ENCODE results near the gene PHC2. TPM values are rescaled to one million over a fixed set of nuclear protein-coding genes. Genes with fewer than 3 reads are reported as not detected.
"Not testable (repeated sequence)": the region's sequence is repeated elsewhere in the genome, so short reads cannot be mapped to it uniquely, and the experiment has no call there.

Gene PHC2
- total RNA-seq, 4 donors from 2014 or later: 109 to 214 (median 150) TPM

DNA sequence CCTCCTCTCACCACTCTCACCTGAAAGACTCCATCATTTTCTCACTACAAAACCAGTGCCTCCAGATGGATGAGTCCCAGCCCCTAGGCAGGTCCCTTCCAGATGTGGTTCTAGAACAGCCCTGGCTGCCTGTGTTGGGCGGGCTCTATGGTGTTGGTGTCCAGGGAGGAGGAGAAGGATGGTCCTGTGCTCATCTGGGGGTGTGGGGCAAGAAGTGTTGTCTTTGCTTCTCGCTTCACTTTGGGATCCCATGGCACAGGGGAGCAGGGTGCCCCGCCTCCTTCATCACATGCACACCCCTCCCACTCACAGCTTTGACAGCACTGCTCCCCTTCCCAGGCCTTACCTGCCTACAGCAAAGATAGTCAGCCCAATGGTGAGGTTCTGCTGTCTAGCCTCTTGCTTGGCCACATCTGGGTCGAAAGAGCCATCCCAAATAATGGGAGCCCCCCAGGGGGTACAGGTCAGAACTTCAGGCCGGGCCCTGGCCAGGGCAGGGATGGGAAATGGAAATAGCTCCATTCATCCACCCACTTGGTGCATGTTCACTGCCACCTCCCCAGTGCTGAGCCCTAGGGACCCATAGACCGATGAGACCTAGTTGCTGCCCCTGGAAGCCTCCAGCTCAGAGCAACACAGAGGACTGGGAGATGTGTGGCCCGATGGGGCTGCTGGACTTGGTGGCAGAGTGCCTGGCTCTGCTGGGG lies 119.0 kb downstream of the PHC2 start:
- ATAC-seq (ENCODE audit: low FRiP score): no peak

DNA sequence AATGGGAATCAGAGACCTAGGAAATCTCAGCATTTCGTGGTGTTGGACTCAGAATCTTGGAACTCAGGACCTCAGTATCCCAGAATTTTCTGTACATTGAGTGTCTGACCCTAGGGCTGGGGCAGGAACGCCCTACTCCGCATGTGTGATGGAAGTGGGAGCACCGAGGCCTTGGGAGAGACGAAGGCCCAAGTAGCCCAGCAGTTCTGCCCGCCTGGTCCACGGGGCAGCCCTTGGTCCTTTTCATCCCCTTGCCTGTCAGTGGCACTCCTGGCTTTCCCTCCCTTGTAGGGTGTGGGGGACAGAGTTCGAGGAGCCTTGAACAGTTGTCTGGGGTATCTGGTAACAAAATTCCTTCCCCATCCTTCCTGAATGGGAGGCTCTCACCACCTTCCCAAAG lies 120.2 kb downstream of the PHC2 start:
- no peak for DNase-seq (ENCODE audit: low spot score)
- TF ChIP-seq, protein P1, sequence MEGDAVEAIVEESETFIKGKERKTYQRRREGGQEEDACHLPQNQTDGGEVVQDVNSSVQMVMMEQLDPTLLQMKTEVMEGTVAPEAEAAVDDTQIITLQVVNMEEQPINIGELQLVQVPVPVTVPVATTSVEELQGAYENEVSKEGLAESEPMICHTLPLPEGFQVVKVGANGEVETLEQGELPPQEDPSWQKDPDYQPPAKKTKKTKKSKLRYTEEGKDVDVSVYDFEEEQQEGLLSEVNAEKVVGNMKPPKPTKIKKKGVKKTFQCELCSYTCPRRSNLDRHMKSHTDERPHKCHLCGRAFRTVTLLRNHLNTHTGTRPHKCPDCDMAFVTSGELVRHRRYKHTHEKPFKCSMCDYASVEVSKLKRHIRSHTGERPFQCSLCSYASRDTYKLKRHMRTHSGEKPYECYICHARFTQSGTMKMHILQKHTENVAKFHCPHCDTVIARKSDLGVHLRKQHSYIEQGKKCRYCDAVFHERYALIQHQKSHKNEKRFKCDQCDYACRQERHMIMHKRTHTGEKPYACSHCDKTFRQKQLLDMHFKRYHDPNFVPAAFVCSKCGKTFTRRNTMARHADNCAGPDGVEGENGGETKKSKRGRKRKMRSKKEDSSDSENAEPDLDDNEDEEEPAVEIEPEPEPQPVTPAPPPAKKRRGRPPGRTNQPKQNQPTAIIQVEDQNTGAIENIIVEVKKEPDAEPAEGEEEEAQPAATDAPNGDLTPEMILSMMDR (IDR thresholded peaks at IDR 0.05): no peak
- ATAC-seq (ENCODE audit: low FRiP score): no peak

More for the DNA sequence above, 119.0 kb downstream of the PHC2 start:
- TF ChIP-seq, protein P1 (IDR thresholded peaks at IDR 0.05): no peak
- no peak for DNase-seq (ENCODE audit: low spot score)

DNA sequence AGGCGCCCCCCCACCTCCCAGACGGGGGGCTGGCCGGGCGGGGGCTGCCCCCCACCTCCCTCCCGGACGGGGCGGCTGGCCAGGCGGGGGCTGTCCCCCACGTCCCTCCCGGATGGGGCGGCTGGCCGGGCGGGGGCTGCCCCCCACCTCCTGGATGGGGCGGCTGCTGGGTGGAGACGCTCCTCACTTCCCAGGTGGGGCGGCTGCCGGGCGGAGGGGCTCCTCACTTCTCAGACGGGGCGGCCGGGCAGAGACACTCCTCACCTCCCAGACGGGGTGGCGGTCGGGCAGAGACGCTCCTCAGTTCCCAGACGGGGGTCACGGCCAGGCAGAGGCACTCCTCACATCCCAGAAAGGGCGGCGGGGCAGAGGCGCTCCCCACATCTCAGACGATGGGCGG lies 121.5 kb downstream of the PHC2 start:
- not testable (repeated sequence) for ATAC-seq (ENCODE audit: low FRiP score); DNase-seq (ENCODE audit: low spot score)

DNA sequence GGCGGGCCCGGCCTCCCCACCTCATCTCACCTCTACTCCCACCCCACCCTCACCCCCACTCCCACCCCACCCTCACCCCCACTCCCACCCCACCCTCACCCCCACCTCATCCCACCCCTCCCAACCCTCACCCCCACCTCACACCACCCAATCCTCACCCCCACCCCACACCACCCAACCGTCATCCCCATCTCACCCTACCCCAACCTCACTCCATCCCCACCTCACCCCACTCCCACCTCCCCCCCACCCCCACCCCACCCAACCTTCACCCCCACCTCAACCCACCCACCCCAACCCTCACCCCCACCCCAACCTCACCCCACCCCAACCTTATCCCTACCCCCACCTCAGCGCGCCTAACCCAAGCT lies 123.4 kb downstream of the PHC2 start:
- ATAC-seq (ENCODE audit: low FRiP score) (no peak), DNase-seq (ENCODE audit: low spot score) (no peak)
- TF ChIP-seq, protein P1 (IDR thresholded peaks at IDR 0.05): no peak

DNA sequence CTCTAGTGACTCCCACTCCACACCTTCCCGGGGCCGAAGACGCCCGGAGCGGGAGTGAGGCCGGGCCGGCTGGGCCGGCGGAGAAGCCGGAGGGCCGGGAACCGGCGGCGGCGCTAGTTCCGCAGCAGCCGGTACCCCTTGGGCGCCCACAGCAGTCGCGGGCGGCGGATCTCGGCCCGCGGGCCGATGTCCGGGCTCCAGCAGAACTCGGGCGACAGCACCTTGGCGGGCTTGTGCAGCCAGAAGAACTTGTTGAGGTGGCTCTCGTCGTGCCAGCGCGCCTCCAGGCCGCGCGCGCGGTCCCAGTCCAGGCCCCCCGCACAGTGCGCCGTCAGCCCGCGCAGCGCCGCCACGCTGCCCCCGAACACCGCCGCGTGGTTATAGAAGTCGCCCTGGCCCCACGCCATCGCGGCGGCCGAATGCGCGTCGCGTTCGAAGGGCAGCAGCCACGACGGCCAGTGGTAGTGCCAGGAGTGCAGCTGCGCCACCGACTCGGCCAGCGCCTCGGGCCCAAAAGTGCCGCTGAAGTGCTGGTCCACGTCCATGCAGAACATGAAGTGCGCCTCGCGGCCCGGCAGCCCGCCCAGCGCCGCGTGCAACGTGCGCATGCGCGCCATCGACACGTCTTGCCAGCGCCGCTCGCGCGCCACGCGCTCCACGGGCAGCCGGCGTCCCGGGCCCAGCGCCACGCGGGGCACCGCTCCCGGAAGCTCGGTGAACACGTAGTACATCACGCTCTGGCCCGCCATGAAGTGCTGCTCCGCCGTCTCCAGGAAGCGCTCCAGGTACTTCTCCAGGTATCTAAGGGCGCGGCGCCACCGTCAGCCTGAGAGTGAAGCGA lies 124.0 kb downstream of the PHC2 start:
- ATAC-seq (ENCODE audit: low FRiP score) (peak; percentile 44), DNase-seq (ENCODE audit: low spot score) (no peak)
- TF ChIP-seq, protein P1 (IDR thresholded peaks at IDR 0.05): no peak

DNA sequence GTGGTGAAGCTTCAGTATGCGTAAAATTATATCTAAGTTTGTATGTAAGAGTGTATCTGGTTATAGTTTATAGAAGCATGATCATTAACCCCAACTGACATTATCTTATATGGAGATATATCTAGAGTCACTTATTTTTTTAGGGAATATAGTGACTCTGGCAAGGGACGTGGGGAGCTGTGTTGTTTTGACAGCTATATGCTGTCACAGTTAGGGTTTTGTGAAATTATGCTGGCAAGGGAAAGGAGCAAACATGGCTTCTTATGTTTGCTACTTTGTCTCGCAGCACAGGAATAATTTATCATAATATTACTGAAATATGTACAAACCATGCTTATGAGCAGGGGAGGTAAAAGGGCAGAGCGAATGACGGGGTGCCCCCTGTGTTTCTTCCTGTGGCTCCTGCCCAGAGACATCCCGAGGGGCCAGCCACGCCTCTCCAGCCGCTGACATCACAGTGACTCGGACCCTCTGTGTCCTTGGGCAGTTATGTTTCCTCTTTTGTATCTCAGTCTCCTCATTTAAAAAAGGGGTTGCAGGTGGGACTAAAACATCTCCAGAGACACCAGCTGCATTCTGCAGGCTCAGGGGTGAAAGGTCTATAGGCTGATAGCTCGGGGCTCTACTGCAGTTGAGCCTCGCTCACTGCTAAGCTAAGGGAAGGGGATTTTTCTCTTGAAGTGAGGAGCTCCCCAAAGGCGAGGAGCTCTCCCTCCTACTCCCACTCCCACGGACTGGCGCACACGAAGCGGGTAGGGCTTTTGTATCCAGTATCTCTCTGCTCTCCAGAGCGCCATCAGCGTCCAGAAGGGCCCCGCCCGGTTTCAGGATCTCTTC lies 124.9 kb downstream of the PHC2 start:
- ATAC-seq (ENCODE audit: low FRiP score) (no peak), DNase-seq (ENCODE audit: low spot score) (no peak)
- TF ChIP-seq, protein P1 (IDR thresholded peaks at IDR 0.05): no peak

DNA sequence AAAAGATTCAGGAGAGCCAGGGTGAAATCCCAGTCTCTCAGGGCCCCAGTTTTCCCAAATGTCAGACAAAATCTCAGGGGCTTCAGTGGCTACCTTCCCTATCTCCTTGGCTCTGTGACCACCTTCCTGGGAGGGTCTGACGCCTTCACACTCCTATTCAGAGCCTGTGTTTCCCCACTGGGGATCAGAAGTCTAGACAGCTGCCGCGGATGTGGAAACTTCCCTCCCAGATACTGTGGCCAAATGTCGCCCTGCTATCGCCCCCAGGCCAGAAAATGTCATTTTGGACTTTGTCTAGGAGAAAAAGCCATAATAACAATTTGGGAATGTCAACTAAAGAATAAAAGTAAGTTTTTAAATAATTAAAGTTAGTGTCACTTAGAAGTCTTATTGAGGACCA lies 125.9 kb downstream of the PHC2 start:
- ATAC-seq (ENCODE audit: low FRiP score): no peak
- no peak for DNase-seq (ENCODE audit: low spot score)
- TF ChIP-seq, protein P1 (IDR thresholded peaks at IDR 0.05): no peak

Measured in omental fat pad (tissue), 4 donors.